SJCRH30 (cell line): Measurements from ENCODE around the gene MIX23. TPM values are rescaled to one million over a fixed set of nuclear protein-coding genes. Genes with fewer than 3 reads are reported as not detected.
"Not testable (repeated sequence)": the region's sequence is repeated elsewhere in the genome, so short reads cannot be mapped to it uniquely, and the experiment has no call there.

ENCODE experiments used
- DNase-seq, 2 experiments: peaks; one replicate each; pipeline ENCODE4 v3.0.0-alpha.2; 2015 to 2020
- H3K27ac ChIP-seq: fragments of 250-450 bp; sonication (Bioruptor Pico); 2 replicates; pipeline ENCODE4 v1.5.1; 2020; ENCODE audit warnings: mild to moderate bottlenecking, moderate library complexity
- H3K27me3 ChIP-seq: fragments of 250-450 bp; sonication (Bioruptor Pico); 2 replicates; pipeline ENCODE4 v1.5.1; 2020; ENCODE audit warnings: mild to moderate bottlenecking, moderate library complexity
- H3K36me3 ChIP-seq: fragments of 250-450 bp; sonication (Bioruptor Pico); 2 replicates; pipeline ENCODE4 v1.5.1; 2020; ENCODE audit warnings: mild to moderate bottlenecking, moderate library complexity
- H3K4me1 ChIP-seq: fragments of 250-450 bp; sonication (Bioruptor Pico); 2 replicates; pipeline ENCODE4 v1.5.1; 2020; ENCODE audit warnings: mild to moderate bottlenecking, moderate library complexity
- H3K4me3 ChIP-seq: fragments of 250-450 bp; sonication (Bioruptor Pico); 2 replicates; pipeline ENCODE4 v1.5.1; 2020; ENCODE audit warnings: mild to moderate bottlenecking, moderate library complexity
- H3K9me3 ChIP-seq: fragments of 250-450 bp; sonication (Bioruptor Pico); replicated peaks from 2 replicates; pipeline ENCODE4 v1.5.1; 2020; ENCODE audit warnings: mild to moderate bottlenecking, moderate library complexity
- total RNA-seq: library from RNA; depleted of rRNA; stranded (reverse); fragments of >200 nt; shearing (Covaris generic); gene quantifications from 2 replicates; pipeline ENCODE4 v1.2.3, GENCODE V29; 2014

The MIX23 gene
- total RNA-seq, 1 experiment from 2014 or later, result 111 TPM

GRCh38 chr3:122377975-122378374 is 5.1 kb downstream of the MIX23 start:
- no peak overlapping the region for H3K4me3 ChIP-seq
- H3K27me3 ChIP-seq, result no peaks in the 10 kb centered on the region
- H3K4me1 ChIP-seq, result 0 out of 2 replicates have a peak, but pooled peaks cover 2% of the 10 kb centered on the region
- no peak overlapping the region for H3K27ac ChIP-seq
- H3K9me3 ChIP-seq, result no peaks in the 10 kb centered on the region
- H3K36me3 ChIP-seq, result peaks cover 6% of the 10 kb centered on the region; the same call in 1 of the 2 replicates
- no peak for DNase-seq

DNA sequence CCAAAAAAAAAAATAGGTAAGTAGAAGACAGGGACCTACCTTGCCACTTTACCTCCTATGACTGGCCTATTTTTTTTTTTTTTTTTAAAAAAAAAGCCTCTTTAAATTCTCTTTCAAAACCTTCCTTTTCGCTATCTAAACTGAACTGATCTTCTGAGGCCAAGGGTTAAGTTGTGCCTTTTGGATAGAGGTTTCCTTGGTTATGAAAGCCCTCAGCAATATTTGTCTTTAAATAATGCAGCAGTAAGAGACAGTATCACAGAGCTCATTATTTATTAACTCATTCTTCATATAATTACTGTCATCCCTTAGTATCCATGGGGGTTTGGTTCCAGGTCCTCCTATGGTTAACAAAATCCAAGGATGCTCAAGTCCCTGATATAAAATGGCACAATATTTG is 9.0 kb downstream of the MIX23 start:
- Histone ChIP-seq H3K27ac (no peak overlapping the region), H3K36me3 (peaks cover 19% of the 10 kb centered on the region), H3K27me3 (no peaks in the 10 kb centered on the region)

DNA sequence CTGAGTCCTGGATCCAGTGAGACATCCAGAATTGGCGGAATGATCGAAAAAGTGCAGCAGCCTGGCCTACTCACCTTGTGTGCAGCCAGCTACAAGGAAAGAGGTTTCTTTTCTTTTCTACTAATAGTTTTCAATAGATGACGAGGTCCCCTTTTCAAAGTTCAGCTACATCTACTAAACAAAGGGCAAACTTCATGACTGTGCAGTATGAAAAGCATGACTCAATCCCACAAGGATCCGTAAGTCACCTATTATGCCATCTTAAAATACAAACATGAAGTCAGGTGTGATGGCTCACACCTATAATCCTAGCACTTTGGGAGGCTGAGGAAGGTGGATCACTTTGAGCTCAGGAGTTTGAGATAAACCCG is 16.7 kb downstream of the MIX23 start:
- H3K4me1 ChIP-seq, result no peaks in the 10 kb centered on the region
- H3K9me3 ChIP-seq, result no peaks in the 10 kb centered on the region
- no peak overlapping the region for H3K27ac ChIP-seq
- peaks cover 57% of the 10 kb centered on the region for H3K36me3 ChIP-seq
- H3K4me3 ChIP-seq, result no peak overlapping the region
- H3K27me3 ChIP-seq, result no peaks in the 10 kb centered on the region
- no peak for DNase-seq

More for the DNA sequence above, 9.0 kb downstream of the MIX23 start:
- Histone ChIP-seq H3K4me3 (no peak overlapping the region), H3K9me3 (no peaks in the 10 kb centered on the region), H3K4me1 (no peaks in the 10 kb centered on the region)
- DNase-seq, result no peak

DNA sequence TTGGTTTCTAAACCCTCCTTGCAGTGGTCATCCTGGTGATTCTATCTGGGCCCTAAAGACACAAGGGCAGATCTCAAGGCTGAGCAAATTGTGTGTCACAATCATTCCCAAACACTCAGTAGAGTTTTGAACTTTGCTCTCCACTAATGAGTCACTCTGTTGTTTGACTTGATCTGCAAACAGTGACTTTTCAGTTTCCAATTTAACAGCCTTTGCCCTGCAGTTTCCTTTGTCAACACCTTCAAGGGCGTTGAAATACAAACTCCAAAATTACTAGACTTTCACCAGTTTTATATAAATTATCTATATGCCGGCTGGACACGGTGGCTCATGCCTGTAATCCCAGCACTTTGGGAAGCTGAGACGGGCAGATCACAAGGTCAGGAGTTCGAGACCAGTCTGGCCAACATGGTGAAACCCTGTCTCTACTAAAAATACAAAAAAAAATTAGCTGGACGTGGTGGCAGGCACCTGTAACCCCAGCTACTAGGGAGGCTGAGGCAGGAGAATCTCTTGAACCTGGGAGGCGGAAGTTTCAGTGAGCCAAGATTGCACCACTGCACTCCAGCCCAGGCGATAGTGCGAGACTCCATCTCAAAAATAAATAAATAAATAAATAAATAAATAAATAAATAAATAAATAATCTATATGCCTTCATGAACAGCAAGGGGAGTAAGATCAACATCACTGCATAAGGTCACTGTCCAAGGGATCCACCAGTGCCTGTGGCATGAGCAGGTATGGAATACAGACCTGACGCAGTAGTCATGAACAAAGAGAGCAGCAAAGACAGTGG is 17.3 kb downstream of the MIX23 start:
- DNase-seq, result not testable (repeated sequence)

GRCh38 chr3:122365073-122365472 is 18.0 kb downstream of the MIX23 start:
- Histone ChIP-seq H3K27ac (no peak overlapping the region), H3K36me3 (peaks cover 56% of the 10 kb centered on the region), H3K4me3 (no peak overlapping the region), H3K9me3 (no peaks in the 10 kb centered on the region), H3K4me1 (no peaks in the 10 kb centered on the region), H3K27me3 (no peaks in the 10 kb centered on the region)
- DNase-seq, result no peak

More for the DNA sequence above, 17.3 kb downstream of the MIX23 start:
- H3K27ac ChIP-seq, H3K4me1 ChIP-seq, H3K27me3 ChIP-seq, H3K4me3 ChIP-seq, H3K9me3 ChIP-seq: not testable (repeated sequence)
- H3K36me3 ChIP-seq, result peaks cover 54% of the 10 kb centered on the region

- no peak overlapping the region for H3K27ac ChIP-seq
- no peaks in the 10 kb centered on the region for H3K4me1 ChIP-seq
- no peak overlapping the region for H3K4me3 ChIP-seq
- H3K27me3 ChIP-seq, result no peaks in the 10 kb centered on the region
- peaks cover 55% of the 10 kb centered on the region for H3K36me3 ChIP-seq
- no peak for DNase-seq
- no peaks in the 10 kb centered on the region for H3K9me3 ChIP-seq
These were observed 18.5 kb downstream of the MIX23 start for GRCh38 chr3:122364490-122364889.

GRCh38 chr3:122362026-122362425 is 21.0 kb downstream of the MIX23 start:
- Histone ChIP-seq H3K36me3 (peaks cover 61% of the 10 kb centered on the region), H3K27ac (no peak overlapping the region), H3K27me3 (no peaks in the 10 kb centered on the region), H3K4me3 (no peak overlapping the region), H3K4me1 (no peaks in the 10 kb centered on the region), H3K9me3 (no peaks in the 10 kb centered on the region)
- DNase-seq, result no peak

- Histone ChIP-seq H3K36me3 (peaks cover 36% of the 10 kb centered on the region), H3K27ac (no peak overlapping the region), H3K4me1 (no peaks in the 10 kb centered on the region), H3K4me3 (no peak overlapping the region), H3K27me3 (no peaks in the 10 kb centered on the region), H3K9me3 (no peaks in the 10 kb centered on the region)
- DNase-seq, result no peak
These were observed 24.4 kb downstream of the MIX23 start for GRCh38 chr3:122358703-122359032.

DNA sequence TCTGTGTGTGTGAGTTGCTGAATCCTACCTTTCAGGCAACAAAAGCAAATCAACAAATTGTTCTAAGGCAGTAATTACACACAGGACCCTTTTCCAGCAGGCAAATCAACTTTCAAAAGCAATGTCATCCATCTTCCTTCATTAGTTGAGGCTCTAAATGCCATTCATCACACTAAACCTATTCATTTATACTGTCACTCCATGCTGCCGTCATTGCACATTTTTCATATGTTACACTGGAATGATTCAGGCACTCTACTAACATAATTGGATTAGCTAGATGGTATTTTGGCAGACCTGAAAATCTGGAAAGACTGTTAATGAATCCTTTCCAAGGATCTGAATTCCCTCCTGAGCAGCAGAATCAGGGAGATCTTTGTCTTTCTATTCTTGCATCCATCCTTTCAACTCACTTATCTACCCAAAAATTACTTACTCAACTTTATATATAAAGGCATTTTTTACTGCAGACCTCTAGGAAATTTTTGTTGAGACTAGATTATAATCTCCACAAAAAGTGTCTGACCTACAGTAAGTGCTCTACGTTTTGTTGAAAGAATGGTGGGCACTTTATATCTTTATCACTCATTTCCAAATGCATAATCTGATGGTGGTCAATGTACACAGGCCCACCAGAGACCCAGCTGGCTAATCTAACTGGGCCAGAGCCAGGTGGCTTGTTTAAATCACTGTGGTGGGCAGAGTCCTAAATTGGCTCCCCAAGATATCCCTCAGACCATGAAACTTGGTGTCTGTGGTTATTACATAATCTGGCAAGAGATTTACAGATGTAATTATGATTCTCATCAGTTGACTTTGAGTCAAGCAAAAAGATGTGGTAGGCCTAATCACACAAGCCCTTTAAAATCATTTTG is 25.0 kb downstream of the MIX23 start:
- H3K36me3 ChIP-seq, result peaks cover 35% of the 10 kb centered on the region
- H3K4me3 ChIP-seq, result no peak overlapping the region
- DNase-seq, result no peak
- H3K4me1 ChIP-seq, result no peaks in the 10 kb centered on the region
- H3K27me3 ChIP-seq, result no peaks in the 10 kb centered on the region
- no peaks in the 10 kb centered on the region for H3K9me3 ChIP-seq
- no peak overlapping the region for H3K27ac ChIP-seq

GRCh38 chr3:122356402-122356801 is 26.6 kb downstream of the MIX23 start:
- H3K9me3 ChIP-seq, result no peaks in the 10 kb centered on the region
- no peak overlapping the region for H3K27ac ChIP-seq
- DNase-seq, result peak in 1 of 2 experiments; percentile 41
- H3K4me1 ChIP-seq, result no peaks in the 10 kb centered on the region
- no peak overlapping the region for H3K4me3 ChIP-seq
- no peaks in the 10 kb centered on the region for H3K27me3 ChIP-seq
- H3K36me3 ChIP-seq, result peaks cover 21% of the 10 kb centered on the region

GRCh38 chr3:122355612-122356011 is 27.4 kb downstream of the MIX23 start:
- DNase-seq, result no peak
- no peaks in the 10 kb centered on the region for H3K27me3 ChIP-seq
- H3K9me3 ChIP-seq, result no peaks in the 10 kb centered on the region
- peaks cover 20% of the 10 kb centered on the region for H3K36me3 ChIP-seq
- H3K27ac ChIP-seq, result no peak overlapping the region
- H3K4me1 ChIP-seq, result no peaks in the 10 kb centered on the region
- H3K4me3 ChIP-seq, result no peak overlapping the region

DNA sequence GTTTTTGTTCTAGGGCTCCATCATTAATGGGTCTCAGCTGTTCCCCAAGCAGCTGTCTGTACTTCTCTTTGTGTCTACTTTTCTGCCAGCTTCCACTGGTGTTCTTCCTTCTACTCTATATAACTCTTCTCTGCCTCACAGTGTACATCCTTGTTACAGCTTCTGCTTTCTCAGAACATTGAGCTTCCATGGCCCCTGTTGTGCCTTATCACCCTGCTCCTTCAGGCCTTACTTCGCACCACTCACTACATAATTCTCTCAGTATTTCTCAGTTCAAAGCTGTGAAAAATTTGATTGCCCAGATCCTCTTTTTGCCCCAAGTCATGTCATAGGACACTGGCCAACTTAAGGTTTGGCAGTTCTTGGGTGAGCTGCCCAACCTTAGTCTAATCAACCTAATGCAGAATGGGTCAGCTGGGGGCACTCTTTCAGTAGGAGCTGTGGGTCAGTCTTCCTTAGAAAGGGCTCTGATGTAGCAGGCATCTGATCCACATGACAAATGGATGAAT is 29.1 kb downstream of the MIX23 start:
- Histone ChIP-seq H3K27ac (no peak overlapping the region), H3K9me3 (no peaks in the 10 kb centered on the region), H3K4me3 (no peak overlapping the region), H3K27me3 (no peaks in the 10 kb centered on the region), H3K36me3 (peaks cover 10% of the 10 kb centered on the region), H3K4me1 (no peaks in the 10 kb centered on the region)
- peak in 1 of 2 experiments; percentile 20 for DNase-seq

DNA sequence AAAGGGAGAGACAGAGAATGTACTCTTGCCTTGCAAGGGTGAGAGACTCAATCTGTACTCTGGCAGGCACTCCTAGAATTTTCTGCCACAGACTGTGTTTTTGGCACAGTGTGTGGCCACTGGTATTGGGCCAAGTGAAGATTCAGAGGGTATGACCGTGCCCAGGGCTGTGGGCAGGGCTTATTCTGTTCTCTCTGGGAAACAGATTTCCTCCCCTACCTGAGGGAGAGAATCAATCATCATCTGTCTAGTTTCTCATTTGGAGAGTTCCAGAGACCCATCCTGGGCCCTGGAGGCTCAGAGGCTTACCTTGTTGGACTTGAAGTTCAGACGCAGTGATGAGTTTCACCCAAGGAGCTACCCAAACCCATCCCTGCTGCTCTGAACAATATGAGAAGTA is 29.8 kb downstream of the MIX23 start:
- Histone ChIP-seq H3K27ac (no peak overlapping the region), H3K36me3 (peaks cover 4% of the 10 kb centered on the region; the same call in 1 of the 2 replicates), H3K4me3 (no peak overlapping the region), H3K27me3 (no peaks in the 10 kb centered on the region), H3K4me1 (no peaks in the 10 kb centered on the region), H3K9me3 (no peaks in the 10 kb centered on the region)
- DNase-seq, result no peak

- H3K27me3 ChIP-seq, result no peaks in the 10 kb centered on the region
- DNase-seq, result no peak
- H3K36me3 ChIP-seq, result no peaks in the 10 kb centered on the region
- H3K4me3 ChIP-seq, result no peak overlapping the region
- H3K4me1 ChIP-seq, result no peaks in the 10 kb centered on the region
- H3K27ac ChIP-seq, result no peak overlapping the region
- H3K9me3 ChIP-seq, result no peaks in the 10 kb centered on the region
These were observed 31.4 kb downstream of the MIX23 start for GRCh38 chr3:122351612-122352011.

DNA sequence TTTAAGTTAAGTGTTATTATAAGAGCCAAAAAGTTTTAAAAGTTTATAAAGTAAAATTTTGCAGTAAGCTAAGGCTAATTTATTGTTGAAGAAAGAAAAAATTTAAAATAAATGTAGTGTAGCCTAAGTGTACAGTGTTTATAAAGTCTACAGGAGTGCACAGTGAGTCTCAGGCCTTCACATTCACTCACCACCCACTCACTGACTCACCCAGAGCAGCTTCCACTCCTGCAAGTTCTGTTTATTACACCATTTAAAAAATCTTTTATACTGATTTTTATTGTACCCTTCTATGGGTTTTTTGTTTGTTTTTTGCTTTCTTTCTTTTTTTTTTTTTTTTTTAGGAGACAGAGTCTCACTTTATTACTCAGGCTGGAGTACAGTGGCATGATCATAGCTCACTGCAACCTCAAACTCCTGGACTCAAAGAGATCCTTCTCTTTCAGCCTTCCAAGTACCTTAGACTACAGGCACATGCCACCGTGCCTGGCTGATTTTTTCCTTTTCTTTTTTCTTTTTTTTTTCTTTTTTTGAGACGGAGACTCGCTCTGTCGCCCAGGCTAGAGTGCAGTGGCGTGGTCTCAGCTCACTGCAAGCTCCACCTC is 32.1 kb downstream of the MIX23 start:
- no peaks in the 10 kb centered on the region for H3K27me3 ChIP-seq
- H3K36me3 ChIP-seq, result no peaks in the 10 kb centered on the region
- no peak for DNase-seq
- no peaks in the 10 kb centered on the region for H3K9me3 ChIP-seq
- no peaks in the 10 kb centered on the region for H3K4me1 ChIP-seq
- no peak overlapping the region for H3K4me3 ChIP-seq
- no peak overlapping the region for H3K27ac ChIP-seq
